ENCODE measurements around the gene ITGBL1.

The ITGBL1 gene

GRCh38 chr13:101572456-101572855 lies 120.0 kb downstream of the ITGBL1 start:
- no peaks in the 10 kb centered on the region for H3K27me3 ChIP-seq (ENCODE audit: insufficient read depth, low read length, poor library complexity)
- H4K8ac ChIP-seq (ENCODE audit: low read depth, low read length): no peak overlapping the region
- H3K36me3 ChIP-seq (ENCODE audit: control insufficient read depth, insufficient read depth, low read length): no peaks in the 10 kb centered on the region
- H2AK5ac ChIP-seq (ENCODE audit: low read length): no peak overlapping the region
- H3K79me2 ChIP-seq (ENCODE audit: control insufficient read depth, insufficient read depth, low read length): no peaks in the 10 kb centered on the region
- no peaks in the 10 kb centered on the region for H3K79me1 ChIP-seq (ENCODE audit: low read length)
- no peak overlapping the region for H4K5ac ChIP-seq (ENCODE audit: low read length)
- H3K4me3 ChIP-seq (ENCODE audit: low read length): no peak overlapping the region
- WGBS (ENCODE audit: extremely low coverage, insufficient coverage, low lambda C conversion rate): no CpG with 5 or more reads among the region's 5 CpGs
- H2BK15ac ChIP-seq (replicated peaks; ENCODE audit: low read depth): no peak overlapping the region
- no peak overlapping the region for H2BK120ac ChIP-seq (ENCODE audit: low read depth, low read length)
- no peak for DNase-seq
- no peak overlapping the region for H2BK5ac ChIP-seq (ENCODE audit: low read length)
- H3K4ac ChIP-seq (ENCODE audit: low read depth, low read length): no peak overlapping the region
- H3K4me2 ChIP-seq (ENCODE audit: low read length): no peak overlapping the region
- no peaks in the 10 kb centered on the region for H3K4me1 ChIP-seq (ENCODE audit: control insufficient read depth, low read depth, low read length)
- no peak overlapping the region for H3K18ac ChIP-seq (ENCODE audit: low read length)
- H3K9ac ChIP-seq (ENCODE audit: low read length): no peak overlapping the region
- no peak overlapping the region for H3K56ac ChIP-seq (ENCODE audit: low read length)
- no peak overlapping the region for H3K27ac ChIP-seq (ENCODE audit: low read depth, low read length)
- no peak overlapping the region for H3K23ac ChIP-seq (ENCODE audit: low read length)

GRCh38 chr13:101575581-101575980 lies 123.1 kb downstream of the ITGBL1 start:
- H3K18ac ChIP-seq (ENCODE audit: low read length): no peak overlapping the region
- no peak overlapping the region for H2AK5ac ChIP-seq (ENCODE audit: low read length)
- no peaks in the 10 kb centered on the region for H3K79me1 ChIP-seq (ENCODE audit: low read length)
- H4K5ac ChIP-seq (ENCODE audit: low read length): no peak overlapping the region
- H3K4me3 ChIP-seq (ENCODE audit: low read length): no peak overlapping the region
- H2BK15ac ChIP-seq (replicated peaks; ENCODE audit: low read depth): no peak overlapping the region
- no peak overlapping the region for H3K23ac ChIP-seq (ENCODE audit: low read length)
- no peaks in the 10 kb centered on the region for H3K4me1 ChIP-seq (ENCODE audit: control insufficient read depth, low read depth, low read length)
- H2BK5ac ChIP-seq (ENCODE audit: low read length): no peak overlapping the region
- H3K56ac ChIP-seq (ENCODE audit: low read length): no peak overlapping the region
- H3K36me3 ChIP-seq (ENCODE audit: control insufficient read depth, insufficient read depth, low read length): no peaks in the 10 kb centered on the region
- no peak overlapping the region for H4K8ac ChIP-seq (ENCODE audit: low read depth, low read length)
- no peaks in the 10 kb centered on the region for H3K27me3 ChIP-seq (ENCODE audit: insufficient read depth, low read length, poor library complexity)
- no peak overlapping the region for H3K9ac ChIP-seq (ENCODE audit: low read length)
- no peak overlapping the region for H2BK120ac ChIP-seq (ENCODE audit: low read depth, low read length)
- no peak overlapping the region for H3K4me2 ChIP-seq (ENCODE audit: low read length)
- DNase-seq: no peak
- H3K27ac ChIP-seq (ENCODE audit: low read depth, low read length): no peak overlapping the region
- no peaks in the 10 kb centered on the region for H3K79me2 ChIP-seq (ENCODE audit: control insufficient read depth, insufficient read depth, low read length)
- H3K4ac ChIP-seq (ENCODE audit: low read depth, low read length): no peak overlapping the region

- no peak overlapping the region for H3K4me2 ChIP-seq (ENCODE audit: low read length)
- no peak overlapping the region for H4K5ac ChIP-seq (ENCODE audit: low read length)
- no peak overlapping the region for H3K4ac ChIP-seq (ENCODE audit: low read depth, low read length)
- no peak overlapping the region for H3K4me3 ChIP-seq (ENCODE audit: low read length)
- DNase-seq: no peak
- no peak overlapping the region for H3K18ac ChIP-seq (ENCODE audit: low read length)
- no peak overlapping the region for H2BK15ac ChIP-seq (replicated peaks; ENCODE audit: low read depth)
- no peak overlapping the region for H2BK120ac ChIP-seq (ENCODE audit: low read depth, low read length)
- no peaks in the 10 kb centered on the region for H3K36me3 ChIP-seq (ENCODE audit: control insufficient read depth, insufficient read depth, low read length)
- H3K27me3 ChIP-seq (ENCODE audit: insufficient read depth, low read length, poor library complexity): no peaks in the 10 kb centered on the region
- no peak overlapping the region for H3K9ac ChIP-seq (ENCODE audit: low read length)
- no CpG with 5 or more reads among the region's 4 CpGs for WGBS (ENCODE audit: extremely low coverage, insufficient coverage, low lambda C conversion rate)
- no peak overlapping the region for H4K8ac ChIP-seq (ENCODE audit: low read depth, low read length)
- H3K4me1 ChIP-seq (ENCODE audit: control insufficient read depth, low read depth, low read length): no peaks in the 10 kb centered on the region
- no peaks in the 10 kb centered on the region for H3K79me1 ChIP-seq (ENCODE audit: low read length)
- no peak overlapping the region for H2BK5ac ChIP-seq (ENCODE audit: low read length)
- no peak overlapping the region for H3K23ac ChIP-seq (ENCODE audit: low read length)
- H3K27ac ChIP-seq (ENCODE audit: low read depth, low read length): no peak overlapping the region
- H3K79me2 ChIP-seq (ENCODE audit: control insufficient read depth, insufficient read depth, low read length): no peaks in the 10 kb centered on the region
- no peak overlapping the region for H2AK5ac ChIP-seq (ENCODE audit: low read length)
- no peak overlapping the region for H3K56ac ChIP-seq (ENCODE audit: low read length)
Observed at GRCh38 chr13:101576455-101576854, 124.0 kb downstream of the ITGBL1 start.

DNA sequence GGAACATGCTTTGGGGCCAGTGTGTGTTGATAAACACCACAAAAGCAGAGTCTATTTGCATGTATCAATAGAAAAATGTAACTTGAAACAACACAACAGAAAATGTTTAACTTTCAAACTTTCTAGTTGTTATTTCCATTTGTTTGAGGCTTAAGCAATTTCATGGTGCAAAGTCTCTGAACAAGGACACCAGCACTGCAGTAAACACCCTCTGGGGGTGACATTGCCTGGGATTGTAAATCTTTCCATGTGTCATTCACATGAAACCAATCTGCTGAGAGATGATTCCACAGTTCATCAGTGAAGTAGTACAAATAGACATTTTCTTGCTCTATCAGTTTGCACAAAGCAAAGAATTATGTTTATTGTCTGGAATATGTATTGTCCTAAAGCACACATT lies 124.5 kb downstream of the ITGBL1 start:
- H2AK5ac ChIP-seq (ENCODE audit: low read length): no peak overlapping the region
- no peak for DNase-seq
- H2BK5ac ChIP-seq (ENCODE audit: low read length): no peak overlapping the region
- H3K23ac ChIP-seq (ENCODE audit: low read length): no peak overlapping the region
- no peaks in the 10 kb centered on the region for H3K36me3 ChIP-seq (ENCODE audit: control insufficient read depth, insufficient read depth, low read length)
- H3K4ac ChIP-seq (ENCODE audit: low read depth, low read length): no peak overlapping the region
- H2BK15ac ChIP-seq (replicated peaks; ENCODE audit: low read depth): no peak overlapping the region
- H3K79me2 ChIP-seq (ENCODE audit: control insufficient read depth, insufficient read depth, low read length): no peaks in the 10 kb centered on the region
- no peak overlapping the region for H3K9ac ChIP-seq (ENCODE audit: low read length)
- no peak overlapping the region for H3K27ac ChIP-seq (ENCODE audit: low read depth, low read length)
- no peak overlapping the region for H3K18ac ChIP-seq (ENCODE audit: low read length)
- no peak overlapping the region for H3K4me3 ChIP-seq (ENCODE audit: low read length)
- H3K27me3 ChIP-seq (ENCODE audit: insufficient read depth, low read length, poor library complexity): no peaks in the 10 kb centered on the region
- no peaks in the 10 kb centered on the region for H3K4me1 ChIP-seq (ENCODE audit: control insufficient read depth, low read depth, low read length)
- H3K79me1 ChIP-seq (ENCODE audit: low read length): no peaks in the 10 kb centered on the region
- H3K4me2 ChIP-seq (ENCODE audit: low read length): no peak overlapping the region
- H3K56ac ChIP-seq (ENCODE audit: low read length): no peak overlapping the region
- no peak overlapping the region for H2BK120ac ChIP-seq (ENCODE audit: low read depth, low read length)
- H4K5ac ChIP-seq (ENCODE audit: low read length): no peak overlapping the region
- no peak overlapping the region for H4K8ac ChIP-seq (ENCODE audit: low read depth, low read length)

DNA sequence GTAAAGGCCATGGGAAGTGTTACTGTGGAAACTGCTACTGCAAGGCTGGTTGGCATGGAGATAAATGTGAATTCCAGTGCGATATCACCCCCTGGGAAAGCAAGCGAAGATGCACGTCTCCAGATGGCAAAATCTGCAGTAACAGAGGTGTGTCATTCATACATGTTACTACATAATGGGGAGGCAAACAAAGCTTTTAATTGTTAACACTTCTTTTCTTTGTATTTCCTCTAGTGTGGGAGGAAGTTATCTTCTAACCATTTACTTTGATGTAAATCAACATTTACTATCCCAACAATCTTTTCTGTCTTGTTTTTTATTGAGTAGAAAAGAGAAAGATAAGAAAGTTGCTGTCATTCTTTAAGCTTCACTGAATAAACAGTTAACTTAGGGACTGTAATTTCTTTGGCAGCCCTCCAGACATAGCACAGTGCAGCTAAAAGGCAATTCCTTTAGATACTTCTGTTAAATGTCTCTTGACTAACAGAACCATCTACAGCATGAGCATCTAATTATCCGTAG lies 126.9 kb downstream of the ITGBL1 start:
- Histone ChIP-seq H3K79me1 (ENCODE audit: low read length) (no peaks in the 10 kb centered on the region), H3K36me3 (ENCODE audit: control insufficient read depth, insufficient read depth, low read length) (no peaks in the 10 kb centered on the region), H3K56ac (ENCODE audit: low read length) (no peak overlapping the region), H4K5ac (ENCODE audit: low read length) (no peak overlapping the region), H2BK120ac (ENCODE audit: low read depth, low read length) (no peak overlapping the region), H3K23ac (ENCODE audit: low read length) (no peak overlapping the region), H2AK5ac (ENCODE audit: low read length) (no peak overlapping the region), H3K4me3 (ENCODE audit: low read length) (no peak overlapping the region), H3K27me3 (ENCODE audit: insufficient read depth, low read length, poor library complexity) (no peaks in the 10 kb centered on the region), H3K4me1 (ENCODE audit: control insufficient read depth, low read depth, low read length) (no peaks in the 10 kb centered on the region), H2BK5ac (ENCODE audit: low read length) (no peak overlapping the region), H3K4me2 (ENCODE audit: low read length) (no peak overlapping the region), H2BK15ac (replicated peaks; ENCODE audit: low read depth) (no peak overlapping the region), H3K79me2 (ENCODE audit: control insufficient read depth, insufficient read depth, low read length) (no peaks in the 10 kb centered on the region), H3K27ac (ENCODE audit: low read depth, low read length) (no peak overlapping the region), H3K18ac (ENCODE audit: low read length) (no peak overlapping the region), H3K9ac (ENCODE audit: low read length) (no peak overlapping the region), H3K4ac (ENCODE audit: low read depth, low read length) (no peak overlapping the region), H4K8ac (ENCODE audit: low read depth, low read length) (no peak overlapping the region)
- WGBS (ENCODE audit: extremely low coverage, insufficient coverage, low lambda C conversion rate): no CpG with 5 or more reads among the region's 4 CpGs
- DNase-seq: no peak

DNA sequence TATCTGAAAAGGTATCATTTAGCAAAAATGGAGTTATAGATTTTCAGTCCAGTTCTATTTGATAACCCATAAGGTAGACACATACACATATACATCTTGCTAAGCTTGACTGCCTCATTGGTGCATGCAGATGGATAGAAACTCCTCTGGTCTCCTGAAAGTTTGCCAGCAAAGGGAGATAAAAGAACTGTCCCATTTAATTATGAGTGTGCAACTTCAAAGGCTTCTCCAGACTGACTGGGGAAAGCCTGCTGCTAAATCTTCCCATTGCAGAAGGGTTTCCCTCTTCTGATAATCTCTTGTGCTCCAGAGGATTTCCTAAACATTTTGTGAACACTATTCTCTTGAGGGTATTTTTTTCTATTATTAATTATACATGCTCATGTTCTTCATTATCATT lies 131.9 kb downstream of the ITGBL1 start:
- Histone ChIP-seq H3K4me3 (ENCODE audit: low read length) (no peak overlapping the region), H3K9ac (ENCODE audit: low read length) (no peak overlapping the region), H2BK120ac (ENCODE audit: low read depth, low read length) (no peak overlapping the region), H4K8ac (ENCODE audit: low read depth, low read length) (no peak overlapping the region), H2BK15ac (replicated peaks; ENCODE audit: low read depth) (no peak overlapping the region), H3K18ac (ENCODE audit: low read length) (no peak overlapping the region), H3K36me3 (ENCODE audit: control insufficient read depth, insufficient read depth, low read length) (no peaks in the 10 kb centered on the region), H4K5ac (ENCODE audit: low read length) (no peak overlapping the region), H2AK5ac (ENCODE audit: low read length) (no peak overlapping the region), H3K79me2 (ENCODE audit: control insufficient read depth, insufficient read depth, low read length) (no peaks in the 10 kb centered on the region), H2BK5ac (ENCODE audit: low read length) (no peak overlapping the region), H3K79me1 (ENCODE audit: low read length) (no peaks in the 10 kb centered on the region), H3K23ac (ENCODE audit: low read length) (no peak overlapping the region), H3K4me1 (ENCODE audit: control insufficient read depth, low read depth, low read length) (no peaks in the 10 kb centered on the region), H3K56ac (ENCODE audit: low read length) (no peak overlapping the region), H3K27me3 (ENCODE audit: insufficient read depth, low read length, poor library complexity) (no peaks in the 10 kb centered on the region), H3K27ac (ENCODE audit: low read depth, low read length) (no peak overlapping the region), H3K4me2 (ENCODE audit: low read length) (no peak overlapping the region), H3K4ac (ENCODE audit: low read depth, low read length) (no peak overlapping the region)
- no peak for DNase-seq
